Neural progenitor cell (in vitro differentiated cells): ENCODE data around the gene SMIM45.

Experiments used
- EZH2 ChIP-seq: fragments of 200-600 bp; sonication (generic); IDR thresholded peaks from 2 replicates; pipeline ENCODE4 v1.6.1; 2017; ENCODE audit warnings: antibody characterized with exemption, mild to moderate bottlenecking, moderate library complexity
- TF ChIP-seq, protein P1 (sequence below): fragments of 200-600 bp; sonication (generic); IDR thresholded peaks from 2 replicates; pipeline ENCODE4 v1.5.1; 2017; ENCODE audit warnings: antibody characterized with exemption, mild to moderate bottlenecking

DNA sequence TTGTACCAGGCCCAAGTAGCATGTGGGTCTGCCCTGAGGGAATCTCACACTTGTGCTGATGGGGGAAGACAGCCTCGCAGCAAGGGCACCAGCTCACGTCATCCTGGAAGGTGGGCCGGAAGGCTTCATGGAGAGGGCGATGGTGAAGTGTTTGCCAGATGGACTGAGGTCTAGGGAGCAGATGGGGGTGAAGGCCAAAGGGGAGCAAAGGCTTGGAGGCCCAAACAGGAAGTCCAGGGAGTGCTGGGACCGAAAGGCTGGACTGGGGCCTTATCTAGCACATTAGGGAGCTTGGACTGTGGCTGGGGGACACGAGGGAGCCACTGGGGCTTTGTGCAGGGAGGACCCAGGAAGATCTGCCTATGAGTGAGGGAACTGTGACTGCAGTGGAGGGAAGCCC lies 24.1 kb upstream of the SMIM45 start:
- TF ChIP-seq, protein P1, sequence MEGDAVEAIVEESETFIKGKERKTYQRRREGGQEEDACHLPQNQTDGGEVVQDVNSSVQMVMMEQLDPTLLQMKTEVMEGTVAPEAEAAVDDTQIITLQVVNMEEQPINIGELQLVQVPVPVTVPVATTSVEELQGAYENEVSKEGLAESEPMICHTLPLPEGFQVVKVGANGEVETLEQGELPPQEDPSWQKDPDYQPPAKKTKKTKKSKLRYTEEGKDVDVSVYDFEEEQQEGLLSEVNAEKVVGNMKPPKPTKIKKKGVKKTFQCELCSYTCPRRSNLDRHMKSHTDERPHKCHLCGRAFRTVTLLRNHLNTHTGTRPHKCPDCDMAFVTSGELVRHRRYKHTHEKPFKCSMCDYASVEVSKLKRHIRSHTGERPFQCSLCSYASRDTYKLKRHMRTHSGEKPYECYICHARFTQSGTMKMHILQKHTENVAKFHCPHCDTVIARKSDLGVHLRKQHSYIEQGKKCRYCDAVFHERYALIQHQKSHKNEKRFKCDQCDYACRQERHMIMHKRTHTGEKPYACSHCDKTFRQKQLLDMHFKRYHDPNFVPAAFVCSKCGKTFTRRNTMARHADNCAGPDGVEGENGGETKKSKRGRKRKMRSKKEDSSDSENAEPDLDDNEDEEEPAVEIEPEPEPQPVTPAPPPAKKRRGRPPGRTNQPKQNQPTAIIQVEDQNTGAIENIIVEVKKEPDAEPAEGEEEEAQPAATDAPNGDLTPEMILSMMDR = no peak
- no peak for TF ChIP-seq EZH2
